ENCODE results near the gene ATP5PF. TPM values are rescaled to one million over a fixed set of nuclear protein-coding genes. Genes with fewer than 3 reads are reported as not detected.

ATP5PF gene
- total and polyA plus RNA-seq, 2 of the 4 experiments (the other 2 are of a cell fraction), result 76.0 to 190 TPM

GRCh38 chr21:25682382-25682781 lies 52.3 kb downstream of the ATP5PF start:
- 60% methylated on average over 1 of the region's 9 CpGs; no CpG with 5 or more reads in 1 of the 2 experiments for WGBS, 2 experiments (ENCODE audit: extremely low coverage in 2 of 2, insufficient read length in 1 of 2)
- no peak overlapping the region for H2AK9ac ChIP-seq (replicated peaks; ENCODE audit: low read depth, low read length, poor library complexity)
- H3K4me2 ChIP-seq (ENCODE audit: low read depth, low read length), result no peak overlapping the region
- DNase-seq, result no peak
- no peak for TF ChIP-seq RCOR1 (IDR thresholded peaks at IDR 0.05; ENCODE audit: insufficient replicate concordance, low read length)
- no peaks in the 10 kb centered on the region for H4K20me1 ChIP-seq (ENCODE audit: insufficient read depth, low read length)
- dilution Hi-C loops (cut with HindIII; ENCODE audit: low sequenced_read_pairs, unreplicated experiment) (no loop called here), intact Hi-C loops (cut with micrococcal nuclease) (no loop called here), in situ Hi-C loops (cut with MboI; ENCODE audit: low sequenced_read_pairs) (no loop called here)
- BruUV-seq (replicated peaks), result no TSS peak
- H4K5ac ChIP-seq (ENCODE audit: low read depth, low read length), result no peak overlapping the region
- no peaks in the 10 kb centered on the region for H3K4me1 ChIP-seq (ENCODE audit: control insufficient read depth, insufficient read depth, low read length)
- H4K91ac ChIP-seq (ENCODE audit: insufficient read depth, low read depth, low read length), result no peak overlapping the region
- no peak overlapping the region for H3K9ac ChIP-seq (ENCODE audit: low read depth, low read length)
- H2AK5ac ChIP-seq (ENCODE audit: low read depth, low read length), result no peak overlapping the region
- H3K4ac ChIP-seq (ENCODE audit: low read depth, low read length), result no peak overlapping the region
- no peaks in the 10 kb centered on the region for H3K9me3 ChIP-seq (ENCODE audit: control insufficient read depth, insufficient read depth, low read length)
- no peak overlapping the region for H2AFZ ChIP-seq (replicated peaks; ENCODE audit: low read length, poor library complexity)
- H3K4me3 ChIP-seq (ENCODE audit: insufficient read depth, low read depth, low read length), result no peak overlapping the region
- no peak overlapping the region for H3K18ac ChIP-seq (ENCODE audit: low read depth, low read length)
- no peak overlapping the region for H2BK5ac ChIP-seq (ENCODE audit: low read depth, low read length, poor library complexity, severe bottlenecking)
- H4K8ac ChIP-seq (ENCODE audit: low read depth in 2 of 2, low read length in 2 of 2), result no peak overlapping the region
- H3K27ac ChIP-seq (ENCODE audit: insufficient read depth, low read length), result no peak overlapping the region
- no peak overlapping the region for H2BK15ac ChIP-seq (ENCODE audit: low read depth, low read length)
- no peak overlapping the region for H3K56ac ChIP-seq (ENCODE audit: extremely low read depth, insufficient read depth, low read length)
- no peak for ATAC-seq (ENCODE audit: low read depth)
- CTCF ChIA-PET, result no interaction called here
- POLR2A ChIA-PET (ENCODE audit: unreplicated experiment), result no interaction called here
- H3K79me1 ChIP-seq (ENCODE audit: low read depth in 1 of 2, low read length in 2 of 2), result no peaks in the 10 kb centered on the region
- H3K36me3 ChIP-seq (ENCODE audit: control insufficient read depth, insufficient read depth, low read length), result no peaks in the 10 kb centered on the region
- H3K9me1 ChIP-seq (ENCODE audit: insufficient read depth, low read length), result no peaks in the 10 kb centered on the region
- H2BK120ac ChIP-seq (ENCODE audit: low read depth, low read length), result no peak overlapping the region
- no peak overlapping the region for H2BK20ac ChIP-seq (ENCODE audit: low read depth, low read length)
- no peak overlapping the region for H3K14ac ChIP-seq (replicated peaks; ENCODE audit: low read depth, low read length)
- no peak overlapping the region for H3K23ac ChIP-seq (ENCODE audit: low read depth, low read length)
- H3K27me3 ChIP-seq (ENCODE audit: control insufficient read depth, insufficient read depth, low read length), result no peaks in the 10 kb centered on the region

All from IMR-90 (cell line).